Activated T-cell treated with anti-CD3 and anti-CD28 coated beads, Interleukin-2, amount 50 U/mL, for 4 hours (primary cell): ENCODE results near the gene HYPK. TPM values are rescaled to one million over a fixed set of nuclear protein-coding genes. Genes with fewer than 3 reads are reported as not detected.

ENCODE experiments used
- ATAC-seq, 2 donors: fragments of 200-7000 bp; cut with Tn5 transposase; one replicate each; pipeline ENCODE4 v1.10.0; 2021
- DNase-seq: peaks from one replicate; pipeline ENCODE4 v3.0.0-alpha.2; 2020
- H3K27me3 Mint-ChIP-seq: one replicate; pipeline ENCODE4 v1.8.0; 2021; ENCODE audit warnings: low read depth, mixed read lengths
- H3K36me3 Mint-ChIP-seq: one replicate; pipeline ENCODE4 v1.8.0; 2022; ENCODE audit warnings: mixed read lengths; ENCODE audit not compliant: insufficient read depth
- H3K4me1 Mint-ChIP-seq: one replicate; pipeline ENCODE4 v1.8.0; 2021; ENCODE audit warnings: low read depth, mixed read lengths
- H3K4me3 Mint-ChIP-seq: one replicate; pipeline ENCODE4 v1.8.0; 2021; ENCODE audit warnings: mild to moderate bottlenecking, moderate library complexity, mixed read lengths
- H3K9me3 Mint-ChIP-seq: one replicate; pipeline ENCODE4 v1.8.0; 2021; ENCODE audit warnings: mixed read lengths
- total RNA-seq, 3 donors: library from RNA; stranded (reverse); gene quantifications; one replicate each; pipeline ENCODE4 v1.2.1, GENCODE V29; 2021

HYPK gene
- total RNA-seq, 3 donors from 2014 or later: 48.3 to 50.7 (median 49.0) TPM

DNA sequence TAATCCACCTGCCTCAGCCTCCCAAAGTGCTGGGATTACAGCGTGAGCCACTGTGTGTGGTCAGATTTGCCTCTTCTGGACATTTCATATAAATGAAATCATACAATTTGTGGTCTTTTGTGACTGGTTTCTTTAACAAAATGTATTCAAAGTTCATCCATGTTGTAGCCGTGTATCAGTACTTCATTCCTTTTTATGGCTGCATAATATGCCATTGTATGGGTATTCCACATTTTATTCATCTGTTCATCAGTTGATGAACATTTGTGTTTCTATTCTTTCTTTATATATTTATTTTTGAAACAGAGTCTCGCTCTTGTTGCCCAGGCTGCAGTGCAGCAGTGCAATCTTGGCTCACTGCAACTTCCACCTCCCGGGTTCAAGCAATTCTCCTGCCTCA lies 52.2 kb downstream of the HYPK start:
- no peak overlapping the region for H3K4me3 Mint-ChIP-seq
- H3K36me3 Mint-ChIP-seq: peaks cover 23% of the 10 kb centered on the region
- H3K9me3 Mint-ChIP-seq: no peaks in the 10 kb centered on the region

More for the DNA sequence above, 52.2 kb downstream of the HYPK start:
- Mint-ChIP-seq H3K4me1 (no peaks in the 10 kb centered on the region), H3K27me3 (no peaks in the 10 kb centered on the region)
- ATAC-seq: no peak
- no peak for DNase-seq

Other genes starting within 250 kb of the HYPK start
- gene PPIP5K1, start 210.4 kb upstream of the HYPK start, total RNA-seq: 10 to 100 TPM; 30.8 to 33.4 (median 31.6) TPM
- gene CKMT1B, start 206.6 kb upstream of the HYPK start, total RNA-seq: under 1 TPM in 1 of 3 donors, not detected in 2; 0.48 TPM
- gene STRC, start 181.8 kb upstream of the HYPK start, total RNA-seq: under 1 TPM; 0.13 to 0.33 (median 0.22) TPM
- gene CATSPER2, start 151.8 kb upstream of the HYPK start, total RNA-seq: 1 to 10 TPM; 3.4 to 5.4 (median 3.9) TPM
- not detected for gene CKMT1A, start 106.7 kb upstream of the HYPK start, total RNA-seq
- gene PDIA3, start 54.2 kb upstream of the HYPK start, total RNA-seq: 100 to 1,000 TPM; 434 to 498 (median 449) TPM
- gene ELL3, start 23.6 kb upstream of the HYPK start, total RNA-seq: 1 to 10 TPM in 1 of 3 donors, under 1 TPM in 2; 0.46 to 1.0 (median 0.63) TPM
- gene SERF2, start 8.3 kb upstream of the HYPK start, total RNA-seq: 100 to 1,000 TPM; 561 to 596 (median 567) TPM
- gene SERINC4, start 379 bp upstream of the HYPK start, total RNA-seq: under 1 TPM; 0.08 to 0.24 (median 0.15) TPM
- gene MFAP1, start 24.1 kb downstream of the HYPK start, total RNA-seq: 10 to 100 TPM; 37.0 to 38.0 (median 37.4) TPM
- gene WDR76, start 26.4 kb downstream of the HYPK start, total RNA-seq: 10 to 100 TPM; 37.1 to 44.8 (median 39.2) TPM